Stomach (tissue), 9 donors: Measurements from ENCODE around the gene MUSK. TPM values are rescaled to one million over a fixed set of nuclear protein-coding genes. Genes with fewer than 3 reads are reported as not detected.

Experiments used
- DNase-seq, 2 donors: peaks; one replicate each; pipeline versions ENCODE4 v3.0.0 to v3.0.0-alpha.2; 2013 to 2019
- H3K27ac ChIP-seq, 5 donors: fragments of 200-600 bp in 4 of 5; sonication (generic) in 4 of 5; one replicate each; pipeline ENCODE4 v1.5.1; 2013 to 2019; ENCODE audit warnings: mild to moderate bottlenecking in 1 of 5, moderate library complexity in 1 of 5
- H3K27me3 ChIP-seq, 3 donors: fragments of 200-600 bp; sonication (generic); one replicate each; pipeline ENCODE4 v1.5.1; 2017 to 2019; ENCODE audit warnings: mixed run types in 1 of 3
- H3K36me3 ChIP-seq, 4 donors: fragments of 200-600 bp; sonication (generic); 1 replicate in 3 of 4; 2 replicates in 1 of 4; pipeline ENCODE4 v1.5.1; 2016 to 2019
- H3K4me1 ChIP-seq, 4 donors: fragments of 200-600 bp; sonication (generic); one replicate each; pipeline ENCODE4 v1.5.1; 2016 to 2019
- H3K4me3 ChIP-seq, 4 donors: fragments of 200-600 bp; sonication (generic) in 3 of 4; one replicate each; pipeline ENCODE4 v1.5.1; 2016 to 2019; ENCODE audit warnings: mild to moderate bottlenecking in 1 of 4
- H3K9me3 ChIP-seq, 4 donors: fragments of 200-600 bp; sonication (generic); one replicate each; pipeline ENCODE4 v1.5.1; 2016 to 2019
- EP300 ChIP-seq: sonication (generic); formaldehyde crosslinking; IDR thresholded peaks from one replicate; pipeline ENCODE4 v1.6.1; 2017; ENCODE audit warnings: antibody characterized with exemption
- POLR2A ChIP-seq, 4 donors: fragments of 450-650 bp; IDR thresholded peaks; one replicate each; pipeline ENCODE4 v1.6.1; 2016; ENCODE audit warnings: antibody characterized with exemption in 4 of 4, control low read depth in 2 of 4, mild to moderate bottlenecking in 1 of 4, moderate library complexity in 1 of 4
- POLR2AphosphoS5 ChIP-seq, 3 donors: sonication (generic); formaldehyde crosslinking; IDR thresholded peaks; one replicate each; pipeline ENCODE4 v1.6.1; 2016; ENCODE audit warnings: antibody characterized with exemption in 3 of 3
- WGBS, 5 donors: extraction: QIAGEN DNeasy Blood & Tissue Kit in 3 of 5; methylation state at CpG; one replicate each; pipeline versions ENCODE4 v1.1.5 to v1.1.7; 2013 to 2018; 5-methylcytosine and 5-hydroxymethylcytosine counted together
- intact Hi-C: fragments of 100-400 bp; cut with DNase I; formaldehyde crosslinking; loops from one replicate; pipeline ENCODE4 v1.15.1; 2023; ENCODE audit warnings: low total_unique reads
- polyA plus RNA-seq, 3 donors: library from polyadenylated mRNA; stranded (reverse); fragments of 200-250 nt; gene quantifications; one replicate each; pipeline ENCODE4 v1.2.3, GENCODE V29; 2013
- total RNA-seq, 5 donors: library from RNA; depleted of rRNA; stranded (reverse); fragments of >200 nt; gene quantifications; one replicate each; pipeline versions ENCODE4 v1.1.0 to v1.2.3, GENCODE V29; 2014 to 2016
- TF ChIP-seq, protein P1 (sequence below), 7 experiments: fragments of 450-650 bp in 4 of 7; fragments of 200-600 bp in 3 of 7; sonication (generic) in 3 of 7; IDR thresholded peaks; one replicate each; pipeline ENCODE4 v1.5.1; 2016 to 2019; ENCODE audit warnings: antibody characterized with exemption in 7 of 7, control low read depth in 2 of 7, mild to moderate bottlenecking in 1 of 7
- donor health status: healthy with polysubstance abuse.
- donor health status: Bipolar disorder and iron deficiency.
- donor health status: healthy.

The MUSK gene
- total and polyA plus RNA-seq, 8 donors, result 0.23 to 20.4 (median 3.0) TPM

DNA sequence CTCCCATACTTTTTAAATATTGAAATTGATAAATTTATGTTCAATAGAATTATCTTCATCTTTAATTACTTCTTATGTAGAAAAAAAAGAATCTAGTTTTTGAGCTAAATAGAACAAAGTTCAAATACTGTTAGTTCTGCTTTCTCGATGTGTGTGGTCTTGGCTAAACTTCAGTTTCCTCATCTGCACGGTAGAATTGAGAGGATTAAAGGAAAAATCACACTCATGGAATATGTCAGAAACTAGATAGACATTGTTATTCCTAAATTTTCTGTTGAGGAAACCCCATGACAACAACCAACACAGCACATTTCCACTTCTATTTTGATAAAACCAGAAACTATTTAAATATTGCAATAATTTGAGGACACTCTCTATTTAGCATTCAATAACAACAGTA lies 100.3 kb downstream of the MUSK start:
- WGBS, 5 donors, result 55 to 62% (median 58%) methylated on average over 2 of the region's 2 CpGs
- intact Hi-C loops, result no loop called here
- Histone ChIP-seq H3K27me3 (no peaks in the 10 kb centered on the region), H3K4me3 (no peak overlapping the region), H3K4me1 (no peaks in the 10 kb centered on the region), H3K9me3 (no peaks in the 10 kb centered on the region), H3K36me3 (no peaks in the 10 kb centered on the region), H3K27ac (no peak overlapping the region)
- DNase-seq, result no peak
- TF ChIP-seq, protein P1, sequence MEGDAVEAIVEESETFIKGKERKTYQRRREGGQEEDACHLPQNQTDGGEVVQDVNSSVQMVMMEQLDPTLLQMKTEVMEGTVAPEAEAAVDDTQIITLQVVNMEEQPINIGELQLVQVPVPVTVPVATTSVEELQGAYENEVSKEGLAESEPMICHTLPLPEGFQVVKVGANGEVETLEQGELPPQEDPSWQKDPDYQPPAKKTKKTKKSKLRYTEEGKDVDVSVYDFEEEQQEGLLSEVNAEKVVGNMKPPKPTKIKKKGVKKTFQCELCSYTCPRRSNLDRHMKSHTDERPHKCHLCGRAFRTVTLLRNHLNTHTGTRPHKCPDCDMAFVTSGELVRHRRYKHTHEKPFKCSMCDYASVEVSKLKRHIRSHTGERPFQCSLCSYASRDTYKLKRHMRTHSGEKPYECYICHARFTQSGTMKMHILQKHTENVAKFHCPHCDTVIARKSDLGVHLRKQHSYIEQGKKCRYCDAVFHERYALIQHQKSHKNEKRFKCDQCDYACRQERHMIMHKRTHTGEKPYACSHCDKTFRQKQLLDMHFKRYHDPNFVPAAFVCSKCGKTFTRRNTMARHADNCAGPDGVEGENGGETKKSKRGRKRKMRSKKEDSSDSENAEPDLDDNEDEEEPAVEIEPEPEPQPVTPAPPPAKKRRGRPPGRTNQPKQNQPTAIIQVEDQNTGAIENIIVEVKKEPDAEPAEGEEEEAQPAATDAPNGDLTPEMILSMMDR (IDR thresholded peaks at IDR 0.05), result no peak
- no peak for TF ChIP-seq EP300
- TF ChIP-seq POLR2A (IDR thresholded peaks at IDR 0.05), result no peak
- TF ChIP-seq POLR2AphosphoS5 (IDR thresholded peaks at IDR 0.05), result no peak

DNA sequence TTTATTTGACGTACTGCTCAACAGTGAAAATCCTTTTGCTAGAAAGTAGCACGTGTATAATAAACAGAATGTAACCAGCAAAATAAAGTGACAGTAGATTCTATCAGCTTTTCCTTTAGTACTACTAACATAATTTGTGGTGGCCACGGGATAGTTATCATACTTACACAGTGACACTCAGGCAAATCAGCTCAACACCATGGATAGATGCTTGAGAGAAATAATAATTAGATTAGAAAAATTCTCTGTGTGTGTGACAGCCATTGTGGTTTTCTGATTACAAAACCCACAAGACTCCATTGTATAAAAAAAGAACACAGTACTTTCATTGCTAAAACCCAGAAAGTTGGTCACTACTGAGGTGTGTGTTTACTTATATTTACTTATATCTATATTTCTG lies 101.1 kb downstream of the MUSK start:
- intact Hi-C loops, result no loop called here
- Histone ChIP-seq H3K27ac (no peak overlapping the region), H3K36me3 (no peaks in the 10 kb centered on the region), H3K27me3 (no peaks in the 10 kb centered on the region), H3K4me1 (no peaks in the 10 kb centered on the region), H3K4me3 (no peak overlapping the region), H3K9me3 (no peaks in the 10 kb centered on the region)
- 39 to 66% (median 57%) methylated on average over 3 of the region's 3 CpGs for WGBS, 5 donors
- DNase-seq, result no peak
- TF ChIP-seq POLR2AphosphoS5 (IDR thresholded peaks at IDR 0.05) (no peak), EP300 (no peak), POLR2A (IDR thresholded peaks at IDR 0.05) (no peak)

DNA sequence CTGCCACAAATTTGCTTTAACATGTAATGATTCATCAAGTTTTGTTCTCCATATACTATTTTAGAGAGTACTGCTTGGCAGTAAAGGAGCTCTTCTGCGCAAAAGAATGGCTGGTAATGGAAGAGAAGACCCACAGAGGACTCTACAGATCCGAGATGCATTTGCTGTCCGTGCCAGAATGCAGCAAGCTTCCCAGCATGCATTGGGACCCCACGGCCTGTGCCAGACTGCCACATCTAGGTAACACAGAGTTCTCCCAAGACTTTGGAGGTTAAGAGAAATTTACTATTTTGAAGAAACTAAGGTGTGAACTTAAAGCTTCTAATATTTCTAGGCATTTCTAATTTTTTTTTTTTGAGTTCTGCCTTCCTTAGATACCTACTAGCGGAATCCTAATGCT lies 107.1 kb downstream of the MUSK start:
- DNase-seq, result peak in 1 of 2 donors; percentile 30
- Histone ChIP-seq H3K27me3 (no peaks in the 10 kb centered on the region), H3K27ac (no peak overlapping the region), H3K9me3 (no peaks in the 10 kb centered on the region), H3K4me3 (no peak overlapping the region), H3K4me1 (peaks cover 0 to 17% (median 0%) of the 10 kb centered on the region in 4 donors), H3K36me3 (no peaks in the 10 kb centered on the region)
- WGBS, 5 donors, result 82 to 91% (median 87%) methylated on average over 5 of the region's 5 CpGs
- TF ChIP-seq, protein P1 (IDR thresholded peaks at IDR 0.05), result no peak
- no peak for TF ChIP-seq POLR2A (IDR thresholded peaks at IDR 0.05)
- TF ChIP-seq POLR2AphosphoS5 (IDR thresholded peaks at IDR 0.05), result no peak
- no peak for TF ChIP-seq EP300
- intact Hi-C loops, result no loop called here

DNA sequence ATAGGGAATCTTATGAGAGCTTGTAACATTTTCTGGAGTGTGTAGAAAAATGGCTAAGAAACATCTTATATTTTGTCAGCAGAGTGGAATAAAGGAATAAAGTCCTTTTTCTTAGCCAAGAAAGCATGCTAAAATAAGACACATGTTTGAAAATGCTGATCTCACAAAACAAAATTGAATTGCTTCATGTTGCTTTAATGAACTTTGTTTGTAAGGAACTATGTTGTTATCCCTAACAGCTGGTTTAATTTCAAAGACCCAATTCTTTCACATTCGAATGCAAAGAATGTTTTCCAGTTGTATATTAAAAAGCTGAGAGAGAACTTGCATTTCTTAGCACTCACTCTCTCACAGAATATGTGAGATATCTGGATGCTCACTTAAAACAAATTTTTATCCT lies 107.6 kb downstream of the MUSK start:
- Histone ChIP-seq H3K27me3 (no peaks in the 10 kb centered on the region), H3K9me3 (no peaks in the 10 kb centered on the region), H3K4me3 (no peak overlapping the region), H3K36me3 (no peaks in the 10 kb centered on the region), H3K27ac (no peak overlapping the region), H3K4me1 (peaks cover 0 to 17% (median 0%) of the 10 kb centered on the region in 4 donors)
- no peak for TF ChIP-seq EP300
- DNase-seq, result peak in 1 of 2 donors; percentile 46
- intact Hi-C loops, result no loop called here
- WGBS, 5 donors, result 54 to 88% (median 67%) methylated on average over 1 of the region's 1 CpG

DNA sequence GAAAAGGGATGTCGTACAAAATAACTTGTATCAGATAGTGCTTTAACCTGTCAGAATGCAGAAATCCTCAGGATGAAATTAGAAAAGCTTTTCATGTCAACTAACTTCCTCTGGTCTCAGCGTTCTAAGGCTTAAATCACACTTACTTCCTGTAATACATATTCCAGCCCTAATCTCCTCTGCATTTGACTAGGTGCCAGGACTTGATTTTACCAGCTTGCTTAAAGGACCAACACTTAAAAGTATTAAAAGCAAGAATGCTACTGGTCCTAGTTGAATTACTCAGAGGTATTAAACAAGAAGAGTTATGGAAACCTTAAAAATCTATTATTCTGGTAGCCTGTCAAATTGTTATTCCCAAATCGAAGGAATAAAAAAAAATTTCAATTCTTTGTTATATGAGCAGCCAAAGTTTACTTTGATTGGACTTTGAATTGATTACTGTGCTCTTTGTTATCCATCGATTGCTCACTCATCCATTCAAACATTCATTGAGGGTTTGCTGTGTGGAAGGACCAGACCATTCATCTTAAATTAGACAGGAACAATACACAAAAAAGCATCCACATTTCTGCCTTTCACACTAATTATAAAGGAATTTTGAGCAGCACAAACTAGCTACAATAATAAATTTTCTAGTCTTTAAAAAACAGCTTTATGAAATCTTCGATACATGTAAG lies 108.7 kb downstream of the MUSK start:
- no peaks in the 10 kb centered on the region for H3K36me3 ChIP-seq
- peaks cover 0 to 17% (median 0%) of the 10 kb centered on the region in 4 donors for H3K4me1 ChIP-seq
- intact Hi-C loops, result no loop called here
- WGBS, 5 donors, result 32 to 42% (median 37%) methylated on average over 5 of the region's 5 CpGs
- no peaks in the 10 kb centered on the region for H3K27me3 ChIP-seq
- no peaks in the 10 kb centered on the region for H3K9me3 ChIP-seq
- H3K27ac ChIP-seq, result peak overlapping the region in 1 of 5 donors; percentile 24
- no peak overlapping the region for H3K4me3 ChIP-seq
- DNase-seq, result peak in 1 of 2 donors; percentile 64
- TF ChIP-seq EP300, result no peak
- TF ChIP-seq, protein P1 (IDR thresholded peaks at IDR 0.05), result no peak
- no peak for TF ChIP-seq POLR2AphosphoS5 (IDR thresholded peaks at IDR 0.05)
- no peak for TF ChIP-seq POLR2A (IDR thresholded peaks at IDR 0.05)
